Activated CD4-positive, alpha-beta T cell treated with anti-CD3 and anti-CD28 coated beads, Interleukin-2, amount 50 U/mL, for 24 hours (primary cell): ENCODE results near the gene ZNF883.

ENCODE experiments used
- DNase-seq, 2 donors: peaks; one replicate each; pipeline ENCODE4 v3.0.0-alpha.2; 2020; ENCODE audit warnings: low read depth in 1 of 2, low spot score in 1 of 2

The ZNF883 gene

GRCh38 chr9:112921549-112921948 is 90.4 kb downstream of the ZNF883 start:
- DNase-seq = no peak

GRCh38 chr9:112917987-112918362 is 94.0 kb downstream of the ZNF883 start:
- DNase-seq = no peak

GRCh38 chr9:112917047-112917986 is 94.7 kb downstream of the ZNF883 start:
- DNase-seq = no peak

- DNase-seq = no peak
These were observed 97.5 kb downstream of the ZNF883 start for GRCh38 chr9:112914524-112914923.

GRCh38 chr9:112913326-112913725 is 98.7 kb downstream of the ZNF883 start:
- DNase-seq = no peak

- no peak for DNase-seq
These were observed 99.4 kb downstream of the ZNF883 start for GRCh38 chr9:112912636-112913035.

- no peak for DNase-seq
These were observed 100.3 kb downstream of the ZNF883 start for GRCh38 chr9:112911736-112912135.
